NCI-H2029 treated with DMSO at 0.1 percent for 48 hours (cell line): ENCODE data around the gene CCDC85C.
"Not testable (repeated sequence)": the region's sequence is repeated elsewhere in the genome, so short reads cannot be mapped to it uniquely, and the experiment has no call there.

ENCODE experiments used
- DNase-seq: peaks from one replicate; lab custom pipeline; 2025; lab: John Stamatoyannopoulos, UW

The CCDC85C gene

DNA sequence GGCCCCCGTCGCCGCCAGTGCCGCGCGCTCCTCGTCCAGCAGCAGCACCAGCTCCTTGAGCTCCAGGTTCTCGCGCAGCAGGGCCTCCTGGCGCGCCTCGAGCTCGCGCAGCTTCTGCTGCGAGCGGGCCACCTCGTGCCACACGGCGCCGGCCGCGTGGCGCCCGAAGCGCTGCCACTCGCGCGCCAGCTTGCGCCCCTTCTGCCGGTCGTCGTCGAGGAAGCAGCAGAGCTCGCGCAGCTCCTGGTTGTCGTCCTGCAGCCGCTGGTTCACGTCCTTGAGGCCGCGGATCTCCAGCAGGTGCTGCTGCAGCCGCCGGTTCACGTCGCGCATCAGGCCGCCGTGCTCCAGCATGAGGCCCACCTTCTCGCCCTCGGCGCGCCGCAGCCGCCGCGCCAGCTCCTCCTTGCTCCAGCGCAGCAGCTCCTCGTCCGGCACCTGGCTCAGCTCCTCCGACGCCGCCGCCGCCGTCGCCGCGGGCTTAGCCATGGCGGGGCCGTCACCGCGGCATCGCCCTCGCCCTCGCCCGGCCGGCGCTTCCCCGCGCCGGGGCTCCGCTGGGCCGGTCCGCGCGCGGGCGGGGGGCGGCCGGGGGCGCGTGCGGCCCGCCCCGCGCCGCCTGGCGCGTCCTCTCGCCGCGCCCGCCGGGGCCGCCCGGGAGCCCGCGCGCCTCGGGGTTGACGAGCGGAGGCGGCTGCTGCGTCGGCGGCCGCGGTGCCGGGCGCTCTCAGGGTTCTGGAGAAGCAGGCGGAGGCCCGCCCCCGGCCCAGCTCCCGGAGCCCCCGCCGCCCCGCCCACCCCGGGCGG is at the start of gene CCDC85C:
CCDC85C (minus strand) TSS at position 737 of the 807 bp plus-strand sequence; CDS start at position 489, 248 bp downstream.
- DNase-seq, result no peak

GRCh38 chr14:99651953-99652746 is 48.1 kb upstream of the CCDC85C start:
- DNase-seq, result no peak

- no peak for DNase-seq
Measured at GRCh38 chr14:99650189-99650588, 46.2 kb upstream of the CCDC85C start.

GRCh38 chr14:99649643-99650042 is 45.6 kb upstream of the CCDC85C start:
- DNase-seq, result no peak

GRCh38 chr14:99649219-99649618 is 45.2 kb upstream of the CCDC85C start:
- no peak for DNase-seq

DNA sequence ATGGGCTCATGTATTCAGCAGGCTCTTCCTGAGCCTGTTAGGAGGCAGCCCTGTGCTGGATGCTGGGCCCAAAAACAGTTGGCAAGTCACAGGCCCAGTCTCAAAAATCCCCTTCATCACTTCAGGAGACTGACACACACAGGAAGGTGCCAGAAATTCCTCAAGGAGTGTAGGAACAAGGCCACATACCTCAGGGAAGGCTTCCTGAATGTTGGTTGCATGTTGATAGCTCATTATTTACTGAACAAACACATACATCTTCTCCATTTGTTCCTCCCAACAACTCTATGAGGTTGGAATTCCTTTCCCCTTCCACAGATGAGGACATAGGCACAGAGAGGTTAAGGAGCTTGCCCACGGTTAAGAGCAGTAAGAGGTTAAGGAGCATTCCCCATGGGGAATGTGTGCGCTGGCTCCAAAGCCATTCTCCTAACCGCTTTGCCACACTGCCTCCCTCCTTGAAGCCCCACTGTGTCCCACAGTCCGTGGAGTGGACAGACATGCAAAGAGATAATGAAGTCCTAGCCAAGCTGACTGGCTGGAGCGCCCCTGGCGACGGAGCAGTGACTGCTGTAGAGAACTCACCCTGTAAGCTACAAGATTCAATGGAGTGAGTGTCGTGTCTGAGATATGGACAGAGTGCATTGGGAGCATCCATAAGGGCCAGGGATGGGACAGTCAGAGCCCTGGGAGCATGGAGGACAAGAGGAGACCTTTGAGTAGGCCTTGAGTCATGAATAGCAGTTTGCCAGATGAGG is 44.2 kb upstream of the CCDC85C start:
- no peak for DNase-seq

- no peak for DNase-seq
Measured at GRCh38 chr14:99647411-99647810, 43.4 kb upstream of the CCDC85C start.

DNA sequence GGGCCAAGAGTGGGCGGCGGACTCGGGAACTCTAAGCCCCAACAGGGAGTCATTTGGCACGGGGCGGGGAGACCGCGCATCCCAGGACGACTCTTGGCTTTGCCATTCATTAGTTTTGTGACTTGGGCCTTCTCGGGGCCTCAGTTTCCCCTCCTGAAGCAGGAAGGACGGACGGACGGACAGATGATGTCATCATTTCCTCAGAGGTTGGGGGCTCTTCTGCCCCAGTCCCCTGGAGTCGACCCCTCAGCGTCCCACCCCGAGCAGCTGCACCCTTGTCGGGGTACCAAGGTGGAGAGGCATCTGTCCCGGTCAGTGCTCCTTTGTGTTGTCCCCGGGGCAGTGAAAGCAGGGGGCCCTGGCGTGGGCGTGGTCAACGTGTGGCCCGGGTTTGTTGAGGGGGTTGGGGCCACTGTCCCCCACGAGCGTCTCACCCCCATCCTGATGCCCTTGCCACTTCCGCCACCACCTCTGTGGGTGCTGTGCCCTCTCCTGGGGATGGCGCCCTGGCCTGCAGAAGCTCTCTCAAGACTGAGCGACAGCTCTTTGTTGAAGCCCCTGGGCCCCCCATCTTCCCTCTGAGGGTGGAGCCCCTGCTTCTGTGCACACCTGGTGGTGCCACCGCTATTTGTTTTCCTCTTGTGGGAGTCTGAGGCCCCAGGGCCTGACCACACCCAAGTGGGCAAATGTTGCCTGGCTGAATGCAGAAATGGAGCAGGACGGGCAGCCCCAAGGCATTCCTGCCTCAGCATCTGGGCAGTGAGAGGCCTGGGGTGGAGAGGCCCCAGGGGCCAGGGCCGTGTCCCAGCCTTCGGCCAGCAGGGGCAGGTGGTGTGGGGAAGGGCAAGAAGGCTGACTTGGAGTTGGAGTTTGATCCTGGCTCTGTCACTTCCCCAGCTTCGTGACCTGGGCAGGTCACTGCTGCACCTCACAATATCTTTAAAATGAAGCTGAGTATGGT is 41.8 kb upstream of the CCDC85C start:
- no peak for DNase-seq

GRCh38 chr14:99644723-99645544 is 40.9 kb upstream of the CCDC85C start, which contains the start of gene HHIPL1:
HHIPL1 (plus strand) TSS chr14:99645129; CDS start chr14:99645208, 79 bp downstream.
- no peak for DNase-seq

DNA sequence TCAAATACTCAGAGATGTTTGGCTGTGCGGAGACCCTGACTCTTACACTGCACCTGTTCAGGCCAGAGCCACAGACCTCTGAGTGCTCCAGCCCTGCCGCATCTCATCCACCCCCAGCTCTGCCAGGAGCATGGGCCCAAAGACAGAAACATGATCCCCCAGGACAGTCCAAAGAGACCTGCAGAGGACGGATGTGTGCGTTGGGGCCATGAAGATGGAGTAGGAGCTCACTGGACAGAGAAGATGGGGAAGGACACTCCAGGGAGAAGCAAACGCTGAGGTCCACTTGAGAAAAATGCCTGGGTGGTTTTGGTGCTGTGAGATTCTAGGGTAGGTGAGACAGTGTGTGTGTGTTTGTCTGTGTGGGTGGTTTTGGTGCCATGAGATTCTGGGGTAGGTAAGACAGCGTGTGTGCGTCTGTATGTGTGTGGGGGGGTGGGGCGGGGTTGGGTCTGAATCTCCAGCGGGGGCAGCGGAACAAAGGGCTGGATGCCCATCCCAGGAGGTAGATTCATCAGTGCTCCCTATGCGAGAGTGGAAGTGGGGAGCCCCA is 40.1 kb upstream of the CCDC85C start:
- no peak for DNase-seq

- no peak for DNase-seq
Measured at GRCh38 chr14:99643343-99643742, 39.3 kb upstream of the CCDC85C start.

DNA sequence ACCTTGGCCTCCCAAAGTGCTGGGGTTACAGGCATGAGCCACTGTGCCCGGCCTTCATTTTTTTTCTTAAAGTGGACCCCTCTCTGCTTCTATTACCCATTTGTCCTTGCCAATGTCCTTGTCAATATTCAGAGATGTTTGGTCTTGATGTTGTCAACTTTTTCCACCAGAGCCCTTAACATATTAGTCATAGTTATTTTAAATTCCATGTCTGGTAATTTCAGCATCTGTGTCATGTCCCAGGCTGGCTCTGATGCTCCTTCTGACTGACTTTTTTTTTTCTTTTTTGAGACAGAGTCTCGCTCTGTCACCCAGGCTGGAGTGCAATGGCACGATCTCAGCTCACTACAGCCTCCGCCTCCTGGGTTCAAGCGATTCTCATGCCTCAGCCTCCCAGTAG is 38.8 kb upstream of the CCDC85C start:
- not testable (repeated sequence) for DNase-seq

DNA sequence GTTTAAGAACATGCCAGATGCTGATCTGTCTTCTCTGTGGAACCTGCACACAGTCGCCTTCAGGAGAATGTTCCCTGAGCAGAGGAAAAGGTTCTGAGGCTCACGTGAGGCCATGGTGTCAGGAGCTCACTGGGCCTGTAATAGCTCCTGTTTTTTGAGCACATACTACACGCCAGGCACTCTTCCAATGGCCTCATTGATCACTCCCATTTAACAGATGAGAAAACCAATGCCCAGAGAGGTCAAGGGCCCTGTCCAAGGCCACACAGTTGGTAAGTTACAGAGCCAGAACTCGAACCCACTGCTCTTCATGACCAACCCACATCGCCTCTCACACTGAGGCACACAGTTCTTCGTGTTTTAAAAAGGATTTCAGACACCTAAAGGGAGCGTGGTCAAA is 33.6 kb upstream of the CCDC85C start:
- DNase-seq, result no peak

- no peak for DNase-seq
Measured at GRCh38 chr14:99636487-99636886, 32.5 kb upstream of the CCDC85C start.

DNA sequence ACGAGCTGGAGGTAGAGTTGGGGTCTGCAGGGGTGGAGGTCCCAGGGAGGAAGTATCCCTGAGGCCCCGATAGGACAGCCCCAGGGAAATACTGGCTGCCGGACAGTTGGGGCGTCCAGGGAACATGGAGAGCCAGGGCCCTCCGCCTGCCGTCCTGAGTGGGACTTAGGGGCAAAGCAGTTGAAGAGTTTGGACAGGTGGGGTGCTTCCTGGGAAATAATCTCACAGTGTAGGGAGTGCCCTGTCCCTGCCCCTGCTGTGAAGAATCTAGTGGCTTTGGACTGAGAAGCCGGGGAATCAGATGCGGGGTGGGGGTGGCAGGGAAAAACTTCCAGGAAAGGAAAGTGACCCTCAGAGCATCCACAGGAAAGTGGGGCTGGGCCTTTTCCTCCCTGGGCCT is 31.1 kb upstream of the CCDC85C start:
- no peak for DNase-seq

DNA sequence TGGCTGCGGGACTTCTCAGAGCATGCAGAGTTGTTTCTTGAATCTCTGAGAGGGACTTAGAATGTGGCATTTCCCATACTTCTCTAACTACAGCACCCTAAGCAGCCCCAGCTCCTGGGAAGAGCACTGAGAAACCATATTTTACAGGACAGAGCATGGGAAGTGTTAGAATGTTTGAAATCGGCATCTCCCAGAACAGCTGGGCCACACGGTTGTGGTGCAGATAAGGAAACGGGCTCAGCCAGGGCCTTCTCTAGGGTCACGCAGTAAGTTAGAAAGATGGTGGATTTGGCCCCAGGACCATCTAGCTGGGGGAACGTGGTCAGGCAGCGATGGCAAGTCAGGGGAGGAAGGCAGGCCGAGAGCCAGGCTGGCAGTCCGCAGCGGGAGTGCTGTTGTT is 30.4 kb upstream of the CCDC85C start:
- no peak for DNase-seq

DNA sequence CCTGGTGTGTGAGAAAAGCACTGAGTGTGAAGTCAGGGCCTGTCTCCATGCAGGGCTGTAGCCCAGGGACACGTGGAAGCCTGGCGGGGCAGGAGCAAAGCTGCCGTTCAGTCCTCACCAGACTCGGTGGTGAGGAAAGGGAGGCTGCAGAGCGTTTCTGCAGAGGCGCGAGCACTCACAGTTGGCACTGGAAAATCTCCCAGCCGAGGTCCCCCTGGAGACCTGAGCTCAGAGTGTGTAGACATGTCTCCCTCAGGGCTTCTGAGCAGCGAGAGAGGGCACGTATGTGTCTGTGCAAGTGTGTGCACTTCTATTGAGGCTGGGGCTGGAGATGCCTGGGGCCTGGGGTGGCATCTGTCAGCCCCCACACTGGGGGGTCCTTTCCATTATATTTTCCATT is 29.9 kb upstream of the CCDC85C start:
- no peak for DNase-seq

GRCh38 chr14:99633141-99633540 is 29.1 kb upstream of the CCDC85C start:
- no peak for DNase-seq

DNA sequence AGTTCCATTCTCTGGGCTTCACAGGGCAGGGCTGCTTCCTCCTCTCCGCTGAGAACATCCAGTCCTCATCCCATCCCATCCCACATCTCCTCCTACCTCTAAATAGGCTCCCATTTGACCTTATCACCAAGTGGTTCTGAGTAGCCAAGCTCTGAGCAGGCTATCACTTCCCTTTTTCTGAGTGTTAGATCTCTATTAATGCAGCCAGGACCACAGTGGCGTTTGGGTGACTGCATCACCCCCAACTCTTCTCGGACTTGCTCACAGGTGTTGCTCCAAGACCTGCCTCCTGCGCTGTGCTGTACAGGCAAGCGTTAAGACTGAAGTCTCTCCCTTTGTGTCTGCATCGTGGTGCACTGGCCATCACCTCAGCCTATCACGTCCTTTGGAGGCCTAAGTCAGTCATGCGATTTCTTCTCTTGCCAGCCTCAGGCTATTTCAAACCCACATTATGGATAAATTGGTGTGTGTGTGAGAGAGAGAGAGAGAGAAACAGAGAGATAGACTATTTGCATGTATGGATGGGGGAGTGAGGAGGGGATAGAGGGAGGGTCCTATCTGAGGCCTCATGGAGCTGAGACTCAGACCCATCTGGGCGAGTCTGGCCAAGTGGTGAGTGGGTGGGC is 28.5 kb upstream of the CCDC85C start:
- no peak for DNase-seq

GRCh38 chr14:99630202-99630601 is 26.2 kb upstream of the CCDC85C start:
- no peak for DNase-seq
